Bladder microvascular endothelial cell (primary cell): Measurements from ENCODE around the gene DRGX. TPM values are rescaled to one million over a fixed set of nuclear protein-coding genes. Genes with fewer than 3 reads are reported as not detected.

Source experiments
- total RNA-seq: library from RNA; depleted of rRNA; stranded (reverse); fragments of >200 nt; gene quantifications from 2 replicates; pipeline ENCODE4 v1.2.3, GENCODE V29; 2014

Gene DRGX
- not detected in 2 replicates for total RNA-seq

GRCh38 chr10:49395741-49396665 lies at the start of gene DRGX:
Gene DRGX, minus strand, starts transcription at chr10:49396089. Its CDS starts 649 bp downstream, at chr10:49395440.

Other genes starting within 250 kb of the DRGX start
- 5.3 and 68.0 TPM in 2 replicates for gene TMEM273, start 207.7 kb downstream of the DRGX start, total RNA-seq
- gene C10orf71, start 96.9 kb downstream of the DRGX start, total RNA-seq = not detected in 2 replicates
- 7.3 and 19.8 TPM in 2 replicates for gene ERCC6, start 143.0 kb upstream of the DRGX start, total RNA-seq
- not detected in 2 replicates for gene SLC18A3, start 214.2 kb upstream of the DRGX start, total RNA-seq
- gene CHAT, start 217.9 kb upstream of the DRGX start, total RNA-seq = not detected in 2 replicates